COLO668 (cell line): ENCODE measurements around the gene TICRR.
"Not testable (repeated sequence)": the region's sequence is repeated elsewhere in the genome, so short reads cannot be mapped to it uniquely, and the experiment has no call there.

Experiments
- DNase-seq: peaks from one replicate; lab custom pipeline; 2025; ENCODE audit not compliant: unreplicated experiment; lab: John Stamatoyannopoulos, UW

Gene TICRR

GRCh38 chr15:89566621-89567294 is 8.5 kb upstream of the TICRR start:
- no peak for DNase-seq

GRCh38 chr15:89569090-89569745 is 6.1 kb upstream of the TICRR start:
- no peak for DNase-seq

- peak; percentile 32 for DNase-seq
Observed at GRCh38 chr15:89575656-89576416, 567 bp downstream of the TICRR start.

GRCh38 chr15:89576417-89576773 is 1.1 kb downstream of the TICRR start:
- no peak for DNase-seq

- DNase-seq: no peak
Observed at GRCh38 chr15:89577776-89578115, 2.5 kb downstream of the TICRR start.

GRCh38 chr15:89578146-89578545 is 2.9 kb downstream of the TICRR start:
- DNase-seq: no peak

- not testable (repeated sequence) for DNase-seq
Observed at GRCh38 chr15:89580747-89581146, 5.5 kb downstream of the TICRR start.

- no peak for DNase-seq
Observed at GRCh38 chr15:89586651-89587050, 11.4 kb downstream of the TICRR start.

GRCh38 chr15:89587955-89588354 is 12.7 kb downstream of the TICRR start:
- DNase-seq: no peak

- DNase-seq: no peak
Observed at GRCh38 chr15:89591834-89592233, 16.6 kb downstream of the TICRR start.

GRCh38 chr15:89593018-89593417 is 17.7 kb downstream of the TICRR start:
- DNase-seq: no peak

GRCh38 chr15:89599021-89599420 is 23.8 kb downstream of the TICRR start:
- DNase-seq: no peak

GRCh38 chr15:89611317-89611716 is 36.0 kb downstream of the TICRR start:
- DNase-seq: no peak

- DNase-seq: no peak
Observed at GRCh38 chr15:89613031-89613430, 37.8 kb downstream of the TICRR start.

- DNase-seq: no peak
Observed at GRCh38 chr15:89614164-89614563, 38.9 kb downstream of the TICRR start.

GRCh38 chr15:89615135-89615534 is 39.9 kb downstream of the TICRR start:
- DNase-seq: no peak

- DNase-seq: no peak
Observed at GRCh38 chr15:89616228-89616627, 41.0 kb downstream of the TICRR start.

- no peak for DNase-seq
Observed at GRCh38 chr15:89621547-89621946, 46.3 kb downstream of the TICRR start.

GRCh38 chr15:89623165-89623564 is 47.9 kb downstream of the TICRR start:
- no peak for DNase-seq

- DNase-seq: no peak
Observed at GRCh38 chr15:89625716-89626115, 50.4 kb downstream of the TICRR start.

- DNase-seq: no peak
Observed at GRCh38 chr15:89627256-89627970, 52.1 kb downstream of the TICRR start.

- no peak for DNase-seq
Observed at GRCh38 chr15:89628301-89628700, 53.0 kb downstream of the TICRR start.
